Neural progenitor cell (in vitro differentiated cells): Measurements from ENCODE around the gene FFAR1.

Experiments used
- EZH2 ChIP-seq: fragments of 200-600 bp; sonication (generic); IDR thresholded peaks from 2 replicates; pipeline ENCODE4 v1.6.1; 2017; ENCODE audit warnings: antibody characterized with exemption, mild to moderate bottlenecking, moderate library complexity
- TF ChIP-seq, protein P1 (sequence below): fragments of 200-600 bp; sonication (generic); IDR thresholded peaks from 2 replicates; pipeline ENCODE4 v1.5.1; 2017; ENCODE audit warnings: antibody characterized with exemption, mild to moderate bottlenecking

DNA sequence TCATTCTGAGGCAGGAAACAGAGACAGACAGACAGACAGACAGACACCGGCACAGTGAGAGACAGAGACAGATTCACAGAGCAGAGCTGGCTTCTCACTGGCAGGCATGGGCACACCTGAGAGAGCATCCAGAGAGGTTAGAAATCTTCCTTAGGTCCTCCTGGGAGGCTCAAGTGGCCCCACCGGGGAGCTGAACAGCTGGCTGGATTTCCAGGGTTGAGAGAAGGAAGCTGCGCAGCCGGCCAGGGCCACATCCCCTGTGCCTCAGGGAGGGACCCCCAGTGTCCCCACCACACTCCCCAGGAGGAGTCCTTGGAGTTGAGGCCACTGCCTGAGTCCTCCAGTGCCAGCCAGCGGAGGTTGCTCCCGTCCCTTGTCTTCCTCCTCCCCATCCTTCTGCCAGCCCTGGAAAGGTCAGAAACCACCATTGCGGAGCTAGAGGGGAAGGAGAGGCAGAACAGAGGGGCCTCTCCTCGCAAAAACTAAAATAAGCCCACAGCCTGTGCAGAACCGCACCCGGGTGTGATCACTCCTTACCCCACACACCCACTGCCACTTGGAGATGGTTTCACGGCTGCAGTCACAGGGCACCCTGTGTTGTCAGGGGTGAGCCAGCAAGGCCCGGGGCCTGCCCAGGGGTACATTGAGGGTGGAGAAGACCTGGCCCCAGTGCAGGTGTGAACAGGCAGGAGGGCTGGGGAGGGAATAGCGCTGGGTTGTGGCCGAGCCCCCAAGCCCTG lies 14.7 kb downstream of the FFAR1 start:
- TF ChIP-seq, protein P1, sequence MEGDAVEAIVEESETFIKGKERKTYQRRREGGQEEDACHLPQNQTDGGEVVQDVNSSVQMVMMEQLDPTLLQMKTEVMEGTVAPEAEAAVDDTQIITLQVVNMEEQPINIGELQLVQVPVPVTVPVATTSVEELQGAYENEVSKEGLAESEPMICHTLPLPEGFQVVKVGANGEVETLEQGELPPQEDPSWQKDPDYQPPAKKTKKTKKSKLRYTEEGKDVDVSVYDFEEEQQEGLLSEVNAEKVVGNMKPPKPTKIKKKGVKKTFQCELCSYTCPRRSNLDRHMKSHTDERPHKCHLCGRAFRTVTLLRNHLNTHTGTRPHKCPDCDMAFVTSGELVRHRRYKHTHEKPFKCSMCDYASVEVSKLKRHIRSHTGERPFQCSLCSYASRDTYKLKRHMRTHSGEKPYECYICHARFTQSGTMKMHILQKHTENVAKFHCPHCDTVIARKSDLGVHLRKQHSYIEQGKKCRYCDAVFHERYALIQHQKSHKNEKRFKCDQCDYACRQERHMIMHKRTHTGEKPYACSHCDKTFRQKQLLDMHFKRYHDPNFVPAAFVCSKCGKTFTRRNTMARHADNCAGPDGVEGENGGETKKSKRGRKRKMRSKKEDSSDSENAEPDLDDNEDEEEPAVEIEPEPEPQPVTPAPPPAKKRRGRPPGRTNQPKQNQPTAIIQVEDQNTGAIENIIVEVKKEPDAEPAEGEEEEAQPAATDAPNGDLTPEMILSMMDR, result no peak
- no peak for TF ChIP-seq EZH2
